ENCODE data around the gene GPR160. TPM values are rescaled to one million over a fixed set of nuclear protein-coding genes. Genes with fewer than 3 reads are reported as not detected.

GPR160 gene
- total RNA-seq, 1 donor from 2014 or later = 0.45 TPM

DNA sequence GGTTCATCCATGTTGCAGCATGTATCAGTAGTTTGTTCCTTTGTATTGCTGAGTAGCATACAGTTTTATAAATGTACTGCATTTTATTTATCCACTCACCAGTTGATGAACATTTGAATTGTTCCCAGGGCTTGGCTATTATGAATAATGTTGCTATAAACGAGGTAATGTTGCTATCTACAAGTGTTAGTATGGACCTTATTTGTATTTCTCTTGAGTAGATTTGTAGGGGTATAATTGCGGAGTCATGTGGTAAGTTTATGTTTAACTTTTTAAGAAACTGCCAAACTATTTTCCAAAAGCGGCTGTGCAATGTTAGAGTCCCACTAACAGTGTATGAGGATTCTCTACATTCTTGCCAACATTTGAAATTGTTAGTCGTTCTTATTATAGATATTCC, 13.0 kb downstream of the GPR160 start:
- H3K9me3 Mint-ChIP-seq = peaks cover 7% of the 10 kb centered on the region
- TF ChIP-seq, protein P1, sequence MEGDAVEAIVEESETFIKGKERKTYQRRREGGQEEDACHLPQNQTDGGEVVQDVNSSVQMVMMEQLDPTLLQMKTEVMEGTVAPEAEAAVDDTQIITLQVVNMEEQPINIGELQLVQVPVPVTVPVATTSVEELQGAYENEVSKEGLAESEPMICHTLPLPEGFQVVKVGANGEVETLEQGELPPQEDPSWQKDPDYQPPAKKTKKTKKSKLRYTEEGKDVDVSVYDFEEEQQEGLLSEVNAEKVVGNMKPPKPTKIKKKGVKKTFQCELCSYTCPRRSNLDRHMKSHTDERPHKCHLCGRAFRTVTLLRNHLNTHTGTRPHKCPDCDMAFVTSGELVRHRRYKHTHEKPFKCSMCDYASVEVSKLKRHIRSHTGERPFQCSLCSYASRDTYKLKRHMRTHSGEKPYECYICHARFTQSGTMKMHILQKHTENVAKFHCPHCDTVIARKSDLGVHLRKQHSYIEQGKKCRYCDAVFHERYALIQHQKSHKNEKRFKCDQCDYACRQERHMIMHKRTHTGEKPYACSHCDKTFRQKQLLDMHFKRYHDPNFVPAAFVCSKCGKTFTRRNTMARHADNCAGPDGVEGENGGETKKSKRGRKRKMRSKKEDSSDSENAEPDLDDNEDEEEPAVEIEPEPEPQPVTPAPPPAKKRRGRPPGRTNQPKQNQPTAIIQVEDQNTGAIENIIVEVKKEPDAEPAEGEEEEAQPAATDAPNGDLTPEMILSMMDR (IDR thresholded peaks at IDR 0.05; ENCODE audit: unreplicated experiment) = no peak
- H3K36me3 Mint-ChIP-seq = no peaks in the 10 kb centered on the region
- DNase-seq (ENCODE audit: low spot score in 2 of 2, unreplicated experiment in 2 of 2) = no peak
- H3K4me3 Mint-ChIP-seq = no peak overlapping the region
- H3K27ac Mint-ChIP-seq = no peak overlapping the region
- no peaks in the 10 kb centered on the region for H3K4me1 Mint-ChIP-seq
- H3K27me3 Mint-ChIP-seq (ENCODE audit: low read depth) = no peaks in the 10 kb centered on the region

DNA sequence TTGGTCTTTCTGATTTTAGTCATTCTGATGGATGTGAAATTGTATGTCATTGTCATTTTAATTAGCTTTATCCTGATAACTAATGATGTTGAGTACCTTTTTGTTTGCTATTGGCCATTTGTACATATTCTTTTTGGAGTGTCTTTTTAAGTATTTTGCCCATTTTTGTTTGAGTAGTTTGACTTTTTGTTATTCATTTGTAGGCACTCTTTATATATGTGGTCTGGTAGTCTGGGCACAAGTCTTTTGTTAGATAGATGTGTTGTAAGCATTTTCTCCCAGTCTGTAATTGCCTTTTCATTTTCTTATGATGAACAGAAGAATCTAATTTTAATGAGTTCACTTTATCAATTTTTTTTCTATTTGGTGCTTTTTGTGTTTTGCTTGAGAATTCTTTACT, 14.6 kb downstream of the GPR160 start:
- DNase-seq (ENCODE audit: low spot score in 2 of 2, unreplicated experiment in 2 of 2) = no peak
- Mint-ChIP-seq H3K36me3 (no peaks in the 10 kb centered on the region), H3K27me3 (ENCODE audit: low read depth) (no peaks in the 10 kb centered on the region), H3K4me1 (no peaks in the 10 kb centered on the region), H3K9me3 (peaks cover 7% of the 10 kb centered on the region), H3K4me3 (no peak overlapping the region), H3K27ac (no peak overlapping the region)
- TF ChIP-seq, protein P1 (IDR thresholded peaks at IDR 0.05; ENCODE audit: unreplicated experiment) = no peak

DNA sequence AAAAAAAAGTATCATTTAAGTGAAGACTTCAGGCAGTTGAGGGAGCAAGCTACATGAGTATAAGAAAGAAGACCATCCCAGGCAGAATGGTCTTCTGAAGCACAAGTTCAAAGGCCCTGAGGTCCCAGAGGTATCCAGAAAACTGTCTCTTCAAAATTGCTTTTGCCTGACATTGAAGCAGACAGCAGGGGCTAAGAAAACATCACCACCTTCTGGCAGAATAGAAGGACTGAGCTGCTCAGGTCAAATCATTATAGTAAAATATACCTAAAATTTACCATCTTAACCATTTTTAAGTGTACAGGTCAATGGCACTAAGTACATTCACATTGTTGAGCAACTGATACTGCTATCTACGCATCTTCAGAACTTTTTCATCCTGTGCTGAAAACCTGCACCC, 16.4 kb downstream of the GPR160 start:
- Mint-ChIP-seq H3K4me3 (no peak overlapping the region), H3K4me1 (no peaks in the 10 kb centered on the region), H3K9me3 (peaks cover 7% of the 10 kb centered on the region), H3K27ac (no peak overlapping the region), H3K27me3 (ENCODE audit: low read depth) (no peaks in the 10 kb centered on the region), H3K36me3 (no peaks in the 10 kb centered on the region)
- TF ChIP-seq, protein P1 (IDR thresholded peaks at IDR 0.05; ENCODE audit: unreplicated experiment) = no peak
- DNase-seq (ENCODE audit: low spot score in 2 of 2, unreplicated experiment in 2 of 2) = no peak

DNA sequence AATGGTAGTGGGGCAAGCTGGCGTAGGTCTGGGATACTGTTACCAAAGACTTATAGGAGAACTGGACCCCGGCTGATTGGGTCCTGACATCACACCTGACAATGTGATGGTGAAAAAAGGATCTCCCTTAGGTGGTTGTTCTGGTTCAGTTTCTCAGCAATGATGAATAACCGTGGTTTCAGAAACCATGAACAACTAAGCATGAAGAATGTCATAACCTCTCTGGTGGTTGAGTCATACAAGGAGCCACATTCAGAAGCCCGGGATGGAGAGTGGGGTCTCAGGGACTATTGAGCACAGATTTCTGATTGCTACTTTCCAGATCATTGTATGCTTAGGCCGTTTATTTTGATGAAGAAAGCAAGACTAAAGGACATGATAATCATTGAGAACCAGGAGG, 17.4 kb downstream of the GPR160 start:
- H3K27ac Mint-ChIP-seq = no peak overlapping the region
- no peak overlapping the region for H3K4me3 Mint-ChIP-seq
- DNase-seq (ENCODE audit: low spot score in 2 of 2, unreplicated experiment in 2 of 2) = no peak
- no peaks in the 10 kb centered on the region for H3K4me1 Mint-ChIP-seq
- TF ChIP-seq, protein P1 (IDR thresholded peaks at IDR 0.05; ENCODE audit: unreplicated experiment) = no peak
- no peaks in the 10 kb centered on the region for H3K36me3 Mint-ChIP-seq
- H3K9me3 Mint-ChIP-seq = peaks cover 7% of the 10 kb centered on the region
- no peaks in the 10 kb centered on the region for H3K27me3 Mint-ChIP-seq (ENCODE audit: low read depth)

DNA sequence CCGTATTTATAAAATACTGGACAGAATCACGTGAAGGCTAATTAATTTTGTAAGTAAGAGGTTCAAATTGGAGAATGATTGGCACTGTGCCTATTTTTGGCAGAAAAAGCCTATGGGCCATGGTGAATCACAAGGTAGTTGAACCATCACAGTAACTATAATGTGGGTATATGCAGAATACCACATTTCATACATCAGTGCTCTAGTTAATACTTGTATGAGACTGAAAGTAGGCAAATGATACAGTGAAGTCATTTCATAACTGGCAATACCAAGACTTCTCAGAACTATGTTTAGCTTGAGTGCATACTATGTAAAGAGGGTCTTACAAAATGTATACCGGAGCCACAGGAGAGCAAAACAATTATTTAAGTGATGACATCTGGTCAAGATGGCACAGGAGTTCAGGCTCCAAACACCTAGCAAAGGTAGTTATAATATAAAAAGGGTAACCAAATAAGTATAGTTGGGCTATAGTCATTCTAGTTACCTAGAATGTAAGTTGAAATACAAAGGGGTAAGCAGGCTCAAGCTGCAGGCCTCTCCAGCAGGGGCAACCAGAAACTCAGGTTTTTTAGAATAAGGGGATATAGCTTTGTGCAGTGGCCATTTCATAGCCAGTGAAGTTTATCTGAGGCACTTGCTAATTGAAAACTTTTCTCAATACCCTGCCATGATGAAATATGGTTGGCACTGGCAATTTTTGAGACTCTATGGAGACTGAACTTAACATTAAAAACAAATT, 19.1 kb downstream of the GPR160 start:
- TF ChIP-seq, protein P1 (IDR thresholded peaks at IDR 0.05; ENCODE audit: unreplicated experiment) = no peak
- H3K36me3 Mint-ChIP-seq = no peaks in the 10 kb centered on the region
- DNase-seq (ENCODE audit: low spot score in 2 of 2, unreplicated experiment in 2 of 2) = no peak
- H3K9me3 Mint-ChIP-seq = peaks cover 7% of the 10 kb centered on the region
- no peak overlapping the region for H3K4me3 Mint-ChIP-seq
- no peaks in the 10 kb centered on the region for H3K4me1 Mint-ChIP-seq
- no peaks in the 10 kb centered on the region for H3K27me3 Mint-ChIP-seq (ENCODE audit: low read depth)
- H3K27ac Mint-ChIP-seq = no peak overlapping the region
